CD14-positive monocyte (primary cell): ENCODE measurements around the gene CRAT. TPM values are rescaled to one million over a fixed set of nuclear protein-coding genes. Genes with fewer than 3 reads are reported as not detected.

Experiments used
- DNase-seq, 3 donors: peaks; one replicate each; pipeline ENCODE4 v3.0.0-alpha.2; 2011 to 2022
- H2AFZ ChIP-seq: 2 replicates; pipeline ENCODE4 v1.6.0; 2012; ENCODE audit warnings: mild to moderate bottlenecking, low read depth, low read length, inconsistent platforms; ENCODE audit not compliant: insufficient read depth, poor library complexity, severe bottlenecking
- H3K27ac ChIP-seq, 2 donors: 1 replicate in 1 of 2; 2 replicates in 1 of 2; pipeline ENCODE4 v1.5.1; 2012 to 2013; ENCODE audit warnings: low read length in 2 of 2, control low read depth in 1 of 2, inconsistent platforms in 1 of 2, low read depth in 1 of 2, mild to moderate bottlenecking in 1 of 2
- H3K27me3 ChIP-seq, 2 donors: one replicate each; pipeline versions ENCODE4 v1.6.0 to v1.6.1; 2011 to 2013; ENCODE audit warnings: low read length in 2 of 2; ENCODE audit not compliant: control insufficient read depth in 2 of 2, insufficient read depth in 2 of 2
- H3K36me3 ChIP-seq, 2 donors: replicated peaks in 1 of 2; 1 replicate in 1 of 2; 2 replicates in 1 of 2; pipeline versions ENCODE4 v1.5.1 to v1.6.1; 2012 to 2013; ENCODE audit warnings: low read length in 2 of 2, control low read depth in 1 of 2, inconsistent platforms in 1 of 2, mild to moderate bottlenecking in 1 of 2; ENCODE audit not compliant: insufficient read depth in 2 of 2, control insufficient read depth in 1 of 2
- H3K4me1 ChIP-seq, 2 donors: 1 replicate in 1 of 2; 2 replicates in 1 of 2; pipeline versions ENCODE4 v1.5.1 to v1.6.1; 2012 to 2013; ENCODE audit warnings: low read length in 2 of 2, control low read depth in 1 of 2, inconsistent platforms in 1 of 2, mild to moderate bottlenecking in 1 of 2, moderate library complexity in 1 of 2; ENCODE audit not compliant: insufficient read depth in 2 of 2, control insufficient read depth in 1 of 2
- H3K4me2 ChIP-seq: replicated peaks from 2 replicates; pipeline ENCODE3; 2012; ENCODE audit warnings: low read length, moderate library complexity, mild to moderate bottlenecking; ENCODE audit not compliant: poor library complexity, severe bottlenecking; ENCODE audit errors: extremely low read depth
- H3K4me3 ChIP-seq, 3 experiments: fragments of 200-600 bp in 1 of 3; sonication (generic) in 1 of 3; replicated peaks in 1 of 3; 1 replicate in 2 of 3; 2 replicates in 1 of 3; pipeline ENCODE4 v1.5.1; 2011 to 2013; ENCODE audit warnings: low read length in 3 of 3, mild to moderate bottlenecking in 3 of 3, control low read depth in 2 of 3, low read depth in 2 of 3, inconsistent platforms in 1 of 3, moderate library complexity in 1 of 3
- H3K79me2 ChIP-seq: 2 replicates; pipeline ENCODE4 v1.6.0; 2012; ENCODE audit warnings: mild to moderate bottlenecking, control low read depth, inconsistent platforms, low read length, moderate library complexity; ENCODE audit not compliant: insufficient read depth
- H3K9ac ChIP-seq: 2 replicates; pipeline ENCODE4 v1.6.0; 2017; ENCODE audit warnings: low read length, mild to moderate bottlenecking; ENCODE audit not compliant: insufficient read depth, poor library complexity, severe bottlenecking
- H3K9me3 ChIP-seq, 2 donors: replicated peaks in 1 of 2; 1 replicate in 1 of 2; 2 replicates in 1 of 2; pipeline versions ENCODE4 v1.5.1 to v1.6.1; 2012 to 2013; ENCODE audit warnings: low read length in 2 of 2, control low read depth in 1 of 2; ENCODE audit not compliant: control insufficient read depth in 1 of 2, insufficient read depth in 1 of 2
- H4K20me1 ChIP-seq: 2 replicates; pipeline ENCODE4 v1.6.0; 2012; ENCODE audit warnings: mild to moderate bottlenecking, low read length, control low read depth, moderate library complexity; ENCODE audit not compliant: insufficient read depth
- H3K27ac Mint-ChIP-seq, 7 donors: one replicate each; pipeline ENCODE4 v1.8.0; 2020; ENCODE audit warnings: mild to moderate bottlenecking in 7 of 7, mixed read lengths in 7 of 7, moderate library complexity in 6 of 7, inconsistent platforms in 2 of 7
- H3K27me3 Mint-ChIP-seq, 3 donors: one replicate each; pipeline ENCODE4 v1.8.0; 2021 to 2022; ENCODE audit warnings: low read depth in 3 of 3, mild to moderate bottlenecking in 3 of 3, mixed read lengths in 3 of 3, moderate library complexity in 3 of 3, inconsistent platforms in 1 of 3
- H3K36me3 Mint-ChIP-seq, 2 donors: one replicate each; pipeline ENCODE4 v1.8.0; 2020; ENCODE audit warnings: mixed read lengths in 2 of 2, inconsistent platforms in 1 of 2, mild to moderate bottlenecking in 1 of 2
- H3K4me1 Mint-ChIP-seq: one replicate; pipeline ENCODE4 v1.8.0; 2020; ENCODE audit warnings: mild to moderate bottlenecking, mixed read lengths
- H3K4me3 Mint-ChIP-seq, 2 donors: one replicate each; pipeline ENCODE4 v1.8.0; 2020; ENCODE audit warnings: mild to moderate bottlenecking in 2 of 2, mixed read lengths in 2 of 2, moderate library complexity in 1 of 2
- H3K9me3 Mint-ChIP-seq, 7 donors: one replicate each; pipeline ENCODE4 v1.8.0; 2020 to 2022; ENCODE audit warnings: mixed read lengths in 7 of 7, mild to moderate bottlenecking in 6 of 7, moderate library complexity in 6 of 7, inconsistent platforms in 2 of 7
- CTCF ChIP-seq: fragments of 200-600 bp; IDR thresholded peaks from one replicate; pipeline ENCODE4 v1.8.0; 2022; ENCODE audit warnings: antibody characterized with exemption, mild to moderate bottlenecking
- WGBS: methylation state at CpG from one replicate; pipeline ENCODE4 v1.1.5; 2013; ENCODE audit warnings: missing lambda C conversion rate; ENCODE audit not compliant: insufficient coverage; 5-methylcytosine and 5-hydroxymethylcytosine counted together
- intact Hi-C, 2 donors: fragments of 100-400 bp; cut with micrococcal nuclease; formaldehyde crosslinking; loops; one replicate each; pipeline versions ENCODE4 v1.15.0 to v1.15.1; 2023
- polyA plus RNA-seq, 3 donors: library from polyadenylated mRNA; depleted of rRNA in 1 of 3; unstranded in 2 of 3; stranded (reverse) in 1 of 3; fragments of 300-500 nt in 2 of 3; fragments of >200 nt in 1 of 3; fragmentation: Illumina TruSeq in 2 of 3; gene quantifications; 1 replicate in 2 of 3; 2 replicates in 1 of 3; pipeline ENCODE4 v1.2.3, GENCODE V29; 2012 to 2021

Gene CRAT
- polyA plus RNA-seq, 3 donors, result 12.2 to 19.4 (median 15.0) TPM

GRCh38 chr9:129072171-129072570 is 38.4 kb downstream of the CRAT start:
- TF ChIP-seq CTCF, result no peak

DNA sequence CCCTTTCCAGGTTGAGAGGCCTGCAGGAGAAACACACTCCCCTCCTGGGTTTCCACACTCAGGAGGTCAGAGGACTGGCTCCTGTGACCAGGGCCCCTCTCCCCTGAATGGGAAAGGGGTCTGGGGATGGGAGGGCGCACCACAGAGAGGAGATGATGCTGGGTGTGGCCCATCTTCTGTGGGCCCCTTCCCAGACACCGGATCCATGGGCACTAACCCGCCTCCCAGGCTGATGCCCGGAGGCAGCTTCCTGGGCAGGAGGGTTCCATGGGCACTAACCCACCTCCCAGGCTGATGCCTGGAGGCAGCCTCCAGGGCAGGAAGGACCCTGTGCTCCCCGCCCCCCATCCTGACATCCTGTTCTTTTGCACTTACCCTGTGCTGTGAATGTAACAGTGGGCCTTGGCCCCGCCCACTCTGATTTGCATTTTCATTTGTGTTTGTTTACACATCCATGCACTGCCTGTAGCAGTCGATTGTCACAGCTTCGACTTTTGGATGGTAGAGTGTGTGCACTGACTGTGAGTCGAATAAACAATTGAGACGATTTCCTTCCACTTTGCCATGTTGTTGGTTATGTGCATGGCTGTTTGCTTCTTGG is 39.0 kb downstream of the CRAT start:
- Histone ChIP-seq H3K36me3 (peaks cover 20 to 26% of the 10 kb centered on the region in 2 donors), H3K27ac (no peak overlapping the region), H3K27me3 (no peaks in the 10 kb centered on the region), H3K79me2 (no peaks in the 10 kb centered on the region), H3K9me3 (no peaks in the 10 kb centered on the region), H3K4me2 (no peak overlapping the region), H3K4me1 (peaks cover 18 to 20% of the 10 kb centered on the region in 2 donors), H4K20me1 (no peaks in the 10 kb centered on the region), H3K9ac (no peak overlapping the region), H2AFZ (no peak overlapping the region), H3K4me3 (no peak overlapping the region)
- DNase-seq, result no peak
- Mint-ChIP-seq H3K27ac (peak overlapping the region in 1 of 7 donors; percentile 35), H3K27me3 (peaks cover 0 to 2% (median 0%) of the 10 kb centered on the region in 3 donors), H3K36me3 (peaks cover 14 to 37% of the 10 kb centered on the region in 2 donors), H3K4me1 (peaks cover 21% of the 10 kb centered on the region), H3K9me3 (no peaks in the 10 kb centered on the region), H3K4me3 (no peak overlapping the region)
- 71% methylated on average over 4 of the region's 10 CpGs for WGBS
- intact Hi-C loops, result no loop called here
- TF ChIP-seq CTCF, result no peak

More at GRCh38 chr9:129072171-129072570, 38.4 kb downstream of the CRAT start:
- Mint-ChIP-seq H3K36me3 (peaks cover 11 to 34% of the 10 kb centered on the region in 2 donors), H3K9me3 (no peaks in the 10 kb centered on the region), H3K27ac (no peak overlapping the region), H3K4me1 (peaks cover 21% of the 10 kb centered on the region), H3K4me3 (no peak overlapping the region), H3K27me3 (peaks cover 0 to 2% (median 0%) of the 10 kb centered on the region in 3 donors)
- H2AFZ ChIP-seq, result no peak overlapping the region
- H3K36me3 ChIP-seq, result peaks cover 19 to 24% of the 10 kb centered on the region in 2 donors
- no peaks in the 10 kb centered on the region for H3K79me2 ChIP-seq
- DNase-seq, result no peak
- no peak overlapping the region for H3K9ac ChIP-seq
- H3K27ac ChIP-seq, result no peak overlapping the region
- H4K20me1 ChIP-seq, result no peaks in the 10 kb centered on the region
- peaks cover 18 to 20% of the 10 kb centered on the region in 2 donors for H3K4me1 ChIP-seq
- WGBS, result 84% methylated on average over 6 of the region's 9 CpGs
- H3K4me3 ChIP-seq, result no peak overlapping the region
- no peaks in the 10 kb centered on the region for H3K27me3 ChIP-seq
- H3K9me3 ChIP-seq, result no peaks in the 10 kb centered on the region
- intact Hi-C loops, result no loop called here
- no peak overlapping the region for H3K4me2 ChIP-seq
